Fibroblast of mammary gland (primary cell): Measurements from ENCODE around the gene NDC1.
"Not testable (repeated sequence)": the region's sequence is repeated elsewhere in the genome, so short reads cannot be mapped to it uniquely, and the experiment has no call there.

ENCODE experiments used
- DNase-seq: peaks from one replicate; pipeline ENCODE4 v3.0.0-alpha.2; 2010; ENCODE audit warnings: low read depth
- H3K4me3 ChIP-seq: 2 replicates; pipeline ENCODE4 v1.5.1; 2011; ENCODE audit warnings: low read depth, mild to moderate bottlenecking, low read length, moderate library complexity; ENCODE audit not compliant: control insufficient read depth
- CTCF ChIP-seq: conservative IDR thresholded peaks from 2 replicates; pipeline ENCODE4 v1.5.1; 2011; ENCODE audit warnings: low read depth, low read length, inconsistent platforms; ENCODE audit not compliant: control insufficient read depth, insufficient read depth

NDC1 gene

GRCh38 chr1:53825306-53825705 lies 12.8 kb downstream of the NDC1 start:
- TF ChIP-seq CTCF, result no peak
- H3K4me3 ChIP-seq, result no peak overlapping the region
- no peak for DNase-seq

GRCh38 chr1:53822931-53823330 lies 15.2 kb downstream of the NDC1 start:
- DNase-seq, result no peak
- no peak for TF ChIP-seq CTCF
- H3K4me3 ChIP-seq, result no peak overlapping the region

- TF ChIP-seq CTCF, result no peak
- no peak for DNase-seq
- no peak overlapping the region for H3K4me3 ChIP-seq
Observed at GRCh38 chr1:53821380-53821779, 16.7 kb downstream of the NDC1 start.

- H3K4me3 ChIP-seq, result no peak overlapping the region
- DNase-seq, result no peak
- no peak for TF ChIP-seq CTCF
Observed at GRCh38 chr1:53819387-53819786, 18.7 kb downstream of the NDC1 start.

- DNase-seq, H3K4me3 ChIP-seq: not testable (repeated sequence)
Observed at GRCh38 chr1:53816584-53816983, 21.5 kb downstream of the NDC1 start.

- not testable (repeated sequence) for H3K4me3 ChIP-seq, DNase-seq
Observed at GRCh38 chr1:53815484-53815883, 22.6 kb downstream of the NDC1 start.

GRCh38 chr1:53811414-53811851 lies 26.7 kb downstream of the NDC1 start:
- TF ChIP-seq CTCF, result no peak
- no peak overlapping the region for H3K4me3 ChIP-seq
- peak; percentile 10 for DNase-seq

- no peak overlapping the region for H3K4me3 ChIP-seq
- no peak for TF ChIP-seq CTCF
- DNase-seq, result no peak
Observed at GRCh38 chr1:53810497-53810896, 27.6 kb downstream of the NDC1 start.
